ENCODE measurements around the gene SLC12A5. TPM values are rescaled to one million over a fixed set of nuclear protein-coding genes. Genes with fewer than 3 reads are reported as not detected.

SLC12A5 gene
- total and polyA plus RNA-seq, 2 of the 4 experiments (the other 2 are of a cell fraction): 2.2 TPM; not detected in 1

DNA sequence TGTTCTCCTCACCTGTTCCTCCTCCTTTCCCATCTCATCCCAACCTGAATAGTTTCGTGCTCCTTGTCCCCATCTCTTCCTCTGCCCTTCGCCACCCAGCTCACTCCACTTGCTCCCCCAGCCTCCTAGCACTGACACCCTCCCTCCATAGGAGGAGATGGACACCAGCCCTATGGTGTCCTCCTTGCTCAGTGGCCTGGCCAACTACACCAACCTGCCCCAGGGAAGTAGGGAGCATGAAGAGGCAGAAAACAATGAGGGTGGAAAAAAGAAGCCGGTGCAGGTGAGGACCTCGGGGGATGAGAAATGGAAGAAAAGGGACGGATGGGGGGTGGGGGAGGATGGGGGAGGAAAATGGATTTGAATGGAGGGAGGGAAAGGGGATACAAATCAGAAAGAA, 6.2 kb downstream of the SLC12A5 start:
- no peak overlapping the region for H2AK9ac ChIP-seq (replicated peaks; ENCODE audit: low read depth, low read length, poor library complexity)
- no peak overlapping the region for H3K4ac ChIP-seq (ENCODE audit: low read depth, low read length)
- intact Hi-C loops (cut with micrococcal nuclease): no loop called here
- dilution Hi-C loops (cut with HindIII; ENCODE audit: low sequenced_read_pairs, unreplicated experiment): no loop called here
- H3K23ac ChIP-seq (ENCODE audit: low read depth, low read length): no peak overlapping the region
- H4K91ac ChIP-seq (ENCODE audit: insufficient read depth, low read depth, low read length): no peak overlapping the region
- in situ Hi-C loops (cut with MboI; ENCODE audit: low sequenced_read_pairs): no loop called here
- no peak overlapping the region for H2BK15ac ChIP-seq (ENCODE audit: low read depth, low read length)
- CTCF ChIA-PET: no interaction called here
- POLR2A ChIA-PET (ENCODE audit: unreplicated experiment): no interaction called here
- no peak overlapping the region for H2BK120ac ChIP-seq (ENCODE audit: low read depth, low read length)
- peaks cover 2% of the 10 kb centered on the region; the same call in 1 of the 2 replicates for H3K9me3 ChIP-seq (ENCODE audit: control insufficient read depth, insufficient read depth, low read length)
- H4K20me1 ChIP-seq (ENCODE audit: insufficient read depth, low read length): no peaks in the 10 kb centered on the region; the same call in 1 of the 2 replicates
- H4K5ac ChIP-seq (ENCODE audit: low read depth, low read length): no peak overlapping the region
- no peak overlapping the region for H3K9ac ChIP-seq (ENCODE audit: low read depth, low read length)
- H2BK5ac ChIP-seq (ENCODE audit: low read depth, low read length, poor library complexity, severe bottlenecking): no peak overlapping the region
- no peak overlapping the region for H3K18ac ChIP-seq (ENCODE audit: low read depth, low read length)
- no peak overlapping the region for H3K4me2 ChIP-seq (ENCODE audit: low read depth, low read length)
- H4K8ac ChIP-seq (ENCODE audit: low read depth in 2 of 2, low read length in 2 of 2): no peak overlapping the region
- no peak for ATAC-seq (ENCODE audit: low read depth)
- no peaks in the 10 kb centered on the region for H3K9me1 ChIP-seq (ENCODE audit: insufficient read depth, low read length)
- no peak overlapping the region for H3K4me3 ChIP-seq (ENCODE audit: insufficient read depth, low read depth, low read length)
- TF ChIP-seq CTCF (conservative IDR thresholded peaks at IDR 0.05; ENCODE audit: low read depth, low read length) (no peak), NFE2L2 (IDR thresholded peaks at IDR 0.05; ENCODE audit: low read depth, low read length) (no peak)
- H3K4me1 ChIP-seq (ENCODE audit: control insufficient read depth, insufficient read depth, low read length): no peaks in the 10 kb centered on the region
- H3K79me1 ChIP-seq (ENCODE audit: low read depth in 1 of 2, low read length in 2 of 2): no peaks in the 10 kb centered on the region
- H2AK5ac ChIP-seq (ENCODE audit: low read depth, low read length): no peak overlapping the region
- H3K56ac ChIP-seq (ENCODE audit: extremely low read depth, insufficient read depth, low read length): no peak overlapping the region
- WGBS, 2 experiments (ENCODE audit: extremely low coverage in 2 of 2, insufficient read length in 1 of 2): 65 to 100% methylated on average over 1 to 3 of the region's 5 CpGs
- BruUV-seq (replicated peaks): no TSS peak
- H3K36me3 ChIP-seq (ENCODE audit: control insufficient read depth, insufficient read depth, low read length): no peaks in the 10 kb centered on the region
- no peak overlapping the region for H2BK20ac ChIP-seq (ENCODE audit: low read depth, low read length)
- H3K27me3 ChIP-seq (ENCODE audit: control insufficient read depth, insufficient read depth, low read length): peaks cover 34% of the 10 kb centered on the region
- no peak overlapping the region for H2AFZ ChIP-seq (replicated peaks; ENCODE audit: low read length, poor library complexity)
- DNase-seq: no peak
- H3K14ac ChIP-seq (replicated peaks; ENCODE audit: low read depth, low read length): no peak overlapping the region
- no peak overlapping the region for H3K27ac ChIP-seq (ENCODE audit: insufficient read depth, low read length)
